HG03520 (cell line): Measurements from ENCODE around the gene CCDC80.
"Not testable (repeated sequence)": the region's sequence is repeated elsewhere in the genome, so short reads cannot be mapped to it uniquely, and the experiment has no call there.

Experiments used
- ATAC-seq: cut with Tn5 transposase; IDR thresholded peaks from one replicate; pipeline ENCODE4 v1.9.1; 2021; ENCODE audit warnings: mild to moderate bottlenecking, moderate library complexity; ENCODE audit not compliant: unreplicated experiment

Gene CCDC80

DNA sequence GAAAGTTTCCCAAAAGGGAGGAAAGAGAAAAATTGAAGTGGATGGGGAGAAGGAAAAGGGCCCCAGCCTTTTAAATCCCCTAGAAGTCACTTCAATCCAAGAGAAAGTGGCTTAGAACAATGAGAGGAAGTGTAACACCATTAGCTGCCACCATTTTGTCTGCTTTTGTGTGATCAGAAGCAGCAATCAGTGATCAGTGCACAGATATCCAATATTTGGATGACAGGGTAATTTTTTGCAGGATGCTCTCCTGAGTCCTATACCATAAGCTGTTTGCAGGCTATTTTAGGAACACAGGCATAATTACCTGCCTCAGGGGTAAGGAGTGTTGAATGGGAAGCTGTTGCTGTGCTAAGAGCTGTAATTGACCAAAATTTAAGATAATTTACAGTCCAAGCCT is 47.7 kb downstream of the CCDC80 start:
- ATAC-seq: no peak

DNA sequence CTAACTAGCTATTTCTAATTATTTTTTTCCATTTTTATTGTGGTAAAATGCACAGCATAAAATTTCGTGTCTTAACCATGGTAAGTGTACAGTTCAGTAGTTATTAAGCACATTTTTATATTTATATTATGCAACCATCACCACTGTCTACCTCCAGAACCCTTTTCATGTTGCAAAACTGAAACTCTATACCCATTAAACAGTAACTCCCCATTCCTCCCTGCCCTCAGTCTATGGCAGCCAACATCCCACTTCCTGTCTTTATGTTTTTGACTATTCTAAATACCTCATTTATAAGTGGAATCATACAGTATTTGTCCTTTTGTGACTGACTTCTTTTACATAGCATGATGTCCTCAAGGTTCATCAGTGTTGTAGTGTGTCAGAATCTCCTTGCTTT is 53.6 kb downstream of the CCDC80 start:
- no peak for ATAC-seq

DNA sequence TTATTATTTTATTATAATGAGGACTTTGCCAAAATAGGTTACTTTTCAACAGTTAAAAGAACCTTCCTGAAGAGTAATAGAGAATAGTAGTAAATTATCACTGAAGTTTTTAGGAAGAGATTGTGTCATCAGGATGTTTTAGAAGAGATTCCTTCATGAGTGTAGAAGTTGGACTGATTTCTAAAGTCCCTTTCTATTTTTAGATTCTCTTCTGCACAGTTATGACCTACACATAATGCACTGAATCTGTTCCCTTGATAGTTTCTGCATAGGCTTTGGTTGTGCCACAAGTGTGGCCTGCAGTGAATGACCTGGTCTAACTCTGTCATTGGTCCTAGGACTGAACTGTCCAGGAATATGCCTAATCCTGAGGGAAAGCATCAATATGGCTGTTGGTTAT is 55.2 kb downstream of the CCDC80 start:
- no peak for ATAC-seq

- ATAC-seq: no peak
Measured at GRCh38 chr3:112583105-112583504, 57.8 kb downstream of the CCDC80 start.

GRCh38 chr3:112582244-112582874 is 58.6 kb downstream of the CCDC80 start:
- ATAC-seq: no peak

DNA sequence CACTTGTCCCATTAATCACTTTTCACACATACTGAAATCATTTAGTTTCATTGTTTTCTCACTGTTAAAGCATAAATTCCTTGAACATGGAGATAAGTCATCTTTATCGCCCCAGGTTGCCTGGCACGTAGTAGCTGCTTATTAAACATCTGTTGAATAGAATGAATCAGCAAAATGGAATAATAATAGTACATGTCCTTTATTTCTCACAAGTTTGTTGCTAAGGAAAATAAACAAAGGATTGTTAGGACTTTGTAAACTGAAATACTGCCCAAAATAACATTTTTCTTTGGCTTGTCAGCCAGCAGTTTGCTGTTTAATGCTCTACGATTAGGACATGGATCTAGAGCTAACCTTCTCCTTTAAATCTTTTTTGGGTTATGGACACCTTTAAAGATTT is 61.2 kb downstream of the CCDC80 start:
- ATAC-seq: no peak

DNA sequence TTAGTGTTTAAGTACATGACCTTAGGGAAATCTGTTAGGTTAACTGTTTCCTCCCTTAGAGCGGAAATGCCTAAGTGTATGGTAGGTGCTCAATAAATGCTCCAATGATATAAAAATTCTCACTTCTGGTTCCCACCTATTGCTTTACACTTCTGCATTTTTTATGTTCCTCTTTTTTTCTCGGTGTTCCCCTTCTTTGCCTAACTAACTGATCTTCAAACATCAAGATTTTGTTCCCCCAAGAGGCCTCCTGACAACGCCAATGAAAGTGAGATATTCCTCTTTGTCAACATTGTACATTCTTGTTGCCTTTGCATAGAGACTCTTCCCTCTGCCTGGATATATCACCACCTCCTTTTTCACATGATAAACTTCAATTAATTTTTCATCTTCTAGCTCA is 61.7 kb downstream of the CCDC80 start:
- ATAC-seq: no peak

- no peak for ATAC-seq
Measured at GRCh38 chr3:112572701-112573100, 68.2 kb downstream of the CCDC80 start.

GRCh38 chr3:112569265-112569664 is 71.7 kb downstream of the CCDC80 start:
- ATAC-seq: no peak

DNA sequence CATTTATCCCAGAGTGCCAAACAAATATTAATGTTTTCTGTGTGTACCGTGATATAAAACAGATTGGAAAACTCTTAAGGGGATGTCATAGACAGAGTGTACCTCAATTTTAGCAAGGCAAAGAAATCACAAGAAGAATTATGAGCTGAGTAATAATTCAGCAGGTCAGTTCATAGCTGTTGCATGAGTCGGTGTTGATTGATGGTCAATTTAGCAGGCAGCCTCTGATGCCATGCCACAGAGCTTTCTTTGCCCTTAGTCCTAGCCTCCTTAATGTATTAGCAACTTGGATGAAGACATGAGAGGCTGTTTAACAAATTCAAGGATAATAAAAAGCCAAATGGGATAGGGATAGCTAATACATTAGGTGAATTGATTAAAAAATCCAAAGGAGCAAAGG is 72.3 kb downstream of the CCDC80 start:
- no peak for ATAC-seq

DNA sequence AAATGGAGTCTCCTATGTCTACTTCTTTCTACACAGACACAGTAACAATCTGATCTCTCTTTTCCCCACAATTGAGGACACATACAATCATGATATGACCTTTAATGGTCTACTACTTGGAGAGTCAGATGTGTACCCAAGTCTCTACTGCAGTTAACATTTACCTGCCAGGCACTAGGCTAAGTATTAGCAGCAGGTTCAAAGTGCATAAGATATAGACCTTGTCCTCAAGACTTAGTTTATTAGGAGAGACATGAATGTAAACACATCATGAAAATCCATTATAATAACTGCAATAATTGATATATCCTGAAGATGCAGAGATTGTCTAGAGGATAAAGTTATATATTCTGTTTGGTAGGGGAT is 76.0 kb downstream of the CCDC80 start:
- ATAC-seq: no peak

- not testable (repeated sequence) for ATAC-seq
Measured at GRCh38 chr3:112564247-112564939, 76.5 kb downstream of the CCDC80 start.

DNA sequence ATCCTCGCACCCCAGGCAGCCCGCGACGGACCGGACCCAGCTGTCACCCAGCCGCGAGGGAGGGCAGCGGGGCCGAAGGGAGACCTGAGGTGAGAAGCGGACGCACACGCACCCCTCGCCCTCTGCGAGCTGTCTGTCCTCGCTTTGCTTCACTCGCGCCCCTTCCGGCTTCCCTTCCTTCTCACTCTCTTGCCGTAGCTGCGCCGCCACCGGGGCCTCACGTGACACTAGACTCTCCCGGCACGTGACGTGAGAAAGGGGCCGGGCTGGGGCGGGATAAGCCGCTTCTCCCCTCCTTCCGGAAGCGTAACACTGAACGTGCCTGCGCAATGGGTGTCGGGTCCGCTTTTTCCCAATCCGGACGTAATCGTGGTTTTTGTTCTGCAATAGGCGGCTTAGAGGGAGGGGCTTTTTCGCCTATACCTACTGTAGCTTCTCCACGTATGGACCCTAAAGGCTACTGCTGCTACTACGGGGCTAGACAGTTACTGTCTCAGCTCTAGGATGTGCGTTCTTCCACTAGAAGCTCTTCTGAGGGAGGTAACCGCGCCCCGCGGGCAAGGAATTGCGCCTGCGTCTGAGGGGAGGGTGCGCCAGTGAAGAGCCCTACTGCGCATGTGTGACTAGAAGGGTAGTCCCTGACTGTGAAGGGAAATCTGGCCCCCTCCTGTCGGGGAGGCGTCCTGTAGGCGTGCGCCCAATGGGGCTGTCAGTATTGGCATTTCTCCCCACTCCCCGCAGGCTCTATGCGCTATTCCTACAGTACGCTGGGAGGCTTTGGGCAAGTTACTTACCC is 79.0 kb downstream of the CCDC80 start, which contains the start of the genes ATG3 and SLC35A5:
Gene ATG3, minus strand, starts transcription at position 229 of the 796 bp plus-strand sequence. CDS start 434 bp downstream, outside the sequence.
Gene SLC35A5, plus strand, starts transcription at position 312 of the 796 bp plus-strand sequence. CDS start 1,359 bp downstream, outside the sequence.
- ATAC-seq: peak; percentile 65

- peak; percentile 34 for ATAC-seq
Measured at GRCh38 chr3:112561484-112561733, 79.5 kb downstream of the CCDC80 start.

DNA sequence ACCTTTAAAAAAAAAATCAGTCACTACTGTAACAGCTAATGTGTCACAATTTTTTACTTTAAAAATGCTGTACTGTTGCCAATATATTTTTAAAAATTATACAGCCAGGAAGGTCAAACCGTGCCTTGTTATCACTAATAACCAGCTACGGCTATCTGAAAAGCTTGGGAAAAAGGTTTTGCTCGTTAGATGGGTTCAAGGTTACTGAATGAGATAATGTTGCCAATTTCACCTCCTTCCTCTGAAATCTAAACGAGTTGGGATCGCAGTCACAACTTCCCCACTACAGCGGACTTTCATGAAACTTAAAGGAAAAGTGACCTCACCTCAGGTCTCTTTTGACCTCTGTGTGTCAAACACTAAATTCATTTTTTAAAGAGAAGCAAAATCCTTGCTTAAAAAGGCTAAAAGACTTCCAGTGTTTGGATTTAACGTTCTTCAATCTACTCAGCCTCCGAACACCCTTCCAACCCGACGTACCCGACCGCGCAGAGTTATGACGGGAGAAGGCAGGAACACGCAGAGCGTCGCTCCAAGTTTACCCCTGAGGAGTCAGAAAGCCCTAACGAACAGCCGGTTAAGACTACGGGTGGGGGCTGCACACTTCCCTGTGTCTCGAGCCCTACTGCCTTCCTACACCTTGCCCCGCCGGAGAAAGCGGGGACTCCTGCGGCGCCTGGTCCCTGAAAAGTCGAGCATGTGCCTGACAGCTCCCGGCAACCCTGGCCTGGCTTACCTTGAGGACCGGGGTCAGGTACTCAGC is 80.0 kb downstream of the CCDC80 start:
- peak; percentile 22 for ATAC-seq

- no peak for ATAC-seq
Measured at GRCh38 chr3:112560307-112560706, 80.6 kb downstream of the CCDC80 start.

- no peak for ATAC-seq
Measured at GRCh38 chr3:112557976-112558375, 83.0 kb downstream of the CCDC80 start.

DNA sequence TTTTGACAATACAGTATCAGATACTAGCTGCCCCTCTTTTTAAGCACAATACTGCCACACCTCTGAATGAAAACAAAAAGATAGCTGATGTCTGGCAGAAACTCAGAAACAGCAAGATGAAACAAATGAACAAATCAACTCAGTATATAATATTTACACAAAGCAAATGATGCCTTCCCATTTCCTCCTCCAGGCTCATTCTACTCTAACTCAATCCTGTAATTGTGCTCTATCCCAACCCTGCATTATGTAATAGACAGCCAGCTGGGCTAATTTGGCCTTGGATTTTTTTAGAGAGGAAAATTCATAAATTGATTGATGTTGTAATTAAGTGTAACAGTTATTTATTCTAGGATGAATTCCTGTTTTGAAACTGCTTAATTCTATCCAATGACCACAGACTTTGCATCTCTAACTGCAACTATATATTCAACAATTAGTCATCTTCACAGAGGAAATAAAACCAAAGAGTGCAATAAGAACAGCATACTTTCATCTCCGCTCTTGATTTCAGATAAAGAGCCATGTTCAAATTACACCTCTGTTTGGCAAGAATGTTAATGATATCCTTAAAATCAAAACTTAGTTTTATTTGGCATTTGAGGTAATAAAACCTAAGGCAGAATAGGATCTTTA is 85.3 kb downstream of the CCDC80 start:
- no peak for ATAC-seq

GRCh38 chr3:112550859-112551258 is 90.1 kb downstream of the CCDC80 start:
- ATAC-seq: no peak
